Measurements from ENCODE around the gene RIN3. TPM values are rescaled to one million over a fixed set of nuclear protein-coding genes. Genes with fewer than 3 reads are reported as not detected.

The RIN3 gene
- total RNA-seq, 1 experiment from 2014 or later: 14.8 TPM

DNA sequence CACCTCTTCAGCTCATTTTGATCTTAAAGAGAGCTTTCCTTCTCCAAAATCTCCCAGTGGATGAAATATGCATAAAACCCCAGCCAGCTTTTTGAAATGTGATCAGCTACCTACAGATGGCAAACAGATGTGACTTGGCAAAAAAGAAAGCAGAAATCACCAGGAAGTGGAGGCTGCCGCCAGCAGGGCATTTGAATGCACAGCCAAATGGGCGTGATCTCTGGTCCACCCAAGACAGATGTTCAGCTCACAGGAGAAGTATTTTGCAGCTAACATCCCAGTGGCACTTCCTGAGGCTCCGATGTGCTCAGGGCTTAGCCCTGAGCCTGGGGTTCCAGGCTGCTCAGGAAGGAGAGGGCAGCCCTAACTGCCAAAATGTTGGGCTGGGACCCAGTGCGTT, 156.6 kb downstream of the RIN3 start:
- H3K4me1 ChIP-seq (replicated peaks; ENCODE audit: insufficient read depth): no peaks in the 10 kb centered on the region
- no peaks in the 10 kb centered on the region for H3K27me3 ChIP-seq (ENCODE audit: insufficient read depth, low read depth)
- H3K36me3 ChIP-seq (ENCODE audit: low read depth): no peaks in the 10 kb centered on the region; the same call in 1 of the 2 replicates
- ChIA-PET CTCF (no interaction called here), POLR2A (ENCODE audit: unreplicated experiment) (no interaction called here)
- H3K79me2 ChIP-seq (ENCODE audit: low read depth): no peaks in the 10 kb centered on the region
- no peak overlapping the region for H2AFZ ChIP-seq
- no peak for DNase-seq
- no peak overlapping the region for H3K4me2 ChIP-seq
- BruUV-seq (replicated peaks): no TSS peak
- H4K20me1 ChIP-seq (ENCODE audit: insufficient read depth): no peaks in the 10 kb centered on the region
- H3K27ac ChIP-seq: no peak overlapping the region
- no peak for TF ChIP-seq EZH2 (IDR thresholded peaks at IDR 0.05; ENCODE audit: low read depth)
- TF ChIP-seq, protein P1, sequence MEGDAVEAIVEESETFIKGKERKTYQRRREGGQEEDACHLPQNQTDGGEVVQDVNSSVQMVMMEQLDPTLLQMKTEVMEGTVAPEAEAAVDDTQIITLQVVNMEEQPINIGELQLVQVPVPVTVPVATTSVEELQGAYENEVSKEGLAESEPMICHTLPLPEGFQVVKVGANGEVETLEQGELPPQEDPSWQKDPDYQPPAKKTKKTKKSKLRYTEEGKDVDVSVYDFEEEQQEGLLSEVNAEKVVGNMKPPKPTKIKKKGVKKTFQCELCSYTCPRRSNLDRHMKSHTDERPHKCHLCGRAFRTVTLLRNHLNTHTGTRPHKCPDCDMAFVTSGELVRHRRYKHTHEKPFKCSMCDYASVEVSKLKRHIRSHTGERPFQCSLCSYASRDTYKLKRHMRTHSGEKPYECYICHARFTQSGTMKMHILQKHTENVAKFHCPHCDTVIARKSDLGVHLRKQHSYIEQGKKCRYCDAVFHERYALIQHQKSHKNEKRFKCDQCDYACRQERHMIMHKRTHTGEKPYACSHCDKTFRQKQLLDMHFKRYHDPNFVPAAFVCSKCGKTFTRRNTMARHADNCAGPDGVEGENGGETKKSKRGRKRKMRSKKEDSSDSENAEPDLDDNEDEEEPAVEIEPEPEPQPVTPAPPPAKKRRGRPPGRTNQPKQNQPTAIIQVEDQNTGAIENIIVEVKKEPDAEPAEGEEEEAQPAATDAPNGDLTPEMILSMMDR (conservative IDR thresholded peaks at IDR 0.05): no peak
- no peaks in the 10 kb centered on the region for H3K9me2 ChIP-seq (ENCODE audit: insufficient read depth)
- H3F3A ChIP-seq (ENCODE audit: insufficient read depth, low read depth): no peaks in the 10 kb centered on the region
- H3K4me3 ChIP-seq: no peak overlapping the region
- intact Hi-C loops (cut with micrococcal nuclease; ENCODE audit: unreplicated experiment): no loop called here
- H3K9me3 ChIP-seq (ENCODE audit: insufficient read depth, low read depth): no peaks in the 10 kb centered on the region

GRCh38 chr14:92670643-92671366, 157.2 kb downstream of the RIN3 start:
- no TSS peak for BruUV-seq (replicated peaks)
- Histone ChIP-seq H3K9me3 (ENCODE audit: insufficient read depth, low read depth) (no peaks in the 10 kb centered on the region), H3K79me2 (ENCODE audit: low read depth) (no peaks in the 10 kb centered on the region), H3K4me3 (no peak overlapping the region), H3K4me2 (no peak overlapping the region), H4K20me1 (ENCODE audit: insufficient read depth) (no peaks in the 10 kb centered on the region), H3K27me3 (ENCODE audit: insufficient read depth, low read depth) (no peaks in the 10 kb centered on the region), H3K4me1 (replicated peaks; ENCODE audit: insufficient read depth) (no peaks in the 10 kb centered on the region), H3K9me2 (ENCODE audit: insufficient read depth) (no peaks in the 10 kb centered on the region), H3K36me3 (ENCODE audit: low read depth) (no peaks in the 10 kb centered on the region; the same call in 1 of the 2 replicates), H3F3A (ENCODE audit: insufficient read depth, low read depth) (no peaks in the 10 kb centered on the region), H2AFZ (no peak overlapping the region), H3K27ac (no peak overlapping the region)
- intact Hi-C loops (cut with micrococcal nuclease; ENCODE audit: unreplicated experiment): no loop called here
- POLR2A ChIA-PET (ENCODE audit: unreplicated experiment): no interaction called here
- CTCF ChIA-PET: no interaction called here
- TF ChIP-seq, protein P1 (conservative IDR thresholded peaks at IDR 0.05): no peak
- TF ChIP-seq EZH2 (IDR thresholded peaks at IDR 0.05; ENCODE audit: low read depth): no peak
- DNase-seq: no peak

DNA sequence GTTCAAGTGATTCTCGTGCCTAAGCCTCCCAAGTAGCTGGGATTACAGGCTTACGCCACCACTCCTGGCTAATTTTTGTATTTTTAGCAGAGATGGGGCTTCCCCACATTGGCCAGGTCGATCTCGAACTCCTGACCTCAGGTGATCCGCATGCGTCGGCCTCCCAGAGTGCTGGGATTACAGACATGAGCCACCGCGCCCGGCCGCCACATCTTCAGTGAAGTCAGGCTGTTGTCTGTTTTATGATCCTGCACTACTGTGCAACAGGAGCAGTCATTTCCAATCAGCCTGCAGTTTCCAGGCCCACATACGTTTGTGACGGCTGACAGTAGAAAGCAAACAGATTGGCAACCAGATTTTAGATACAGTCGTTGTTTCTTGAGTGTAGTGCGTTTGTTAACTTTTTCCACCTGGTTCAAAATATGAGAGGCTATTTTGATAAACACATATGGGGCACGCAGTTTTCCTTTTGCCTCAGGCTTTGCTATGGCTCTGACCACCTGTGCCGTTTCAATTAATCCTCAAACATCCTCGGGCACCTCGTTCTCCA, 160.1 kb downstream of the RIN3 start:
- no peak overlapping the region for H3K4me2 ChIP-seq
- H3K9me3 ChIP-seq (ENCODE audit: insufficient read depth, low read depth): no peaks in the 10 kb centered on the region
- DNase-seq: no peak
- H3K4me3 ChIP-seq: no peak overlapping the region
- no peaks in the 10 kb centered on the region for H3K79me2 ChIP-seq (ENCODE audit: low read depth)
- H3K9me2 ChIP-seq (ENCODE audit: insufficient read depth): no peaks in the 10 kb centered on the region
- intact Hi-C loops (cut with micrococcal nuclease; ENCODE audit: unreplicated experiment): no loop called here
- no peaks in the 10 kb centered on the region for H3K4me1 ChIP-seq (replicated peaks; ENCODE audit: insufficient read depth)
- ChIA-PET CTCF (no interaction called here), POLR2A (ENCODE audit: unreplicated experiment) (no interaction called here)
- 0 out of 2 replicates have a peak, but pooled peaks cover 2% of the 10 kb centered on the region for H3K36me3 ChIP-seq (ENCODE audit: low read depth)
- TF ChIP-seq EZH2 (IDR thresholded peaks at IDR 0.05; ENCODE audit: low read depth): no peak
- TF ChIP-seq, protein P1 (conservative IDR thresholded peaks at IDR 0.05): no peak
- BruUV-seq (replicated peaks): no TSS peak
- H3F3A ChIP-seq (ENCODE audit: insufficient read depth, low read depth): no peaks in the 10 kb centered on the region
- no peaks in the 10 kb centered on the region for H4K20me1 ChIP-seq (ENCODE audit: insufficient read depth)
- H3K27me3 ChIP-seq (ENCODE audit: insufficient read depth, low read depth): no peaks in the 10 kb centered on the region
- H2AFZ ChIP-seq: no peak overlapping the region
- no peak overlapping the region for H3K27ac ChIP-seq
